ENCODE measurements around the gene TUBA8.

Gene TUBA8

GRCh38 chr22:18067121-18067520, 43.5 kb upstream of the TUBA8 start:
- H3K79me2 ChIP-seq (ENCODE audit: insufficient read depth, low read length) = no peaks in the 10 kb centered on the region
- peak overlapping the region; percentile 84 for H3K27ac ChIP-seq (ENCODE audit: low read depth, low read length)
- H3K4me2 ChIP-seq (ENCODE audit: low read depth, low read length, poor library complexity, severe bottlenecking) = no peak overlapping the region
- H3K4me3 ChIP-seq (ENCODE audit: insufficient read depth, low read length, poor library complexity, severe bottlenecking) = no peak overlapping the region
- TF ChIP-seq CTCF (IDR thresholded peaks at IDR 0.05; ENCODE audit: insufficient read depth, low read length, poor library complexity, severe bottlenecking) = no peak
- TF ChIP-seq EZH2phosphoT487 (conservative IDR thresholded peaks at IDR 0.05; ENCODE audit: low read length) = no peak
- no peaks in the 10 kb centered on the region for H3K36me3 ChIP-seq (ENCODE audit: low read length)
- no peaks in the 10 kb centered on the region for H3K9me2 ChIP-seq (replicated peaks; ENCODE audit: insufficient read depth, low read length)
- H3K9ac ChIP-seq (ENCODE audit: low read length) = no peak overlapping the region
- 0 out of 2 replicates have a peak, but pooled peaks cover 5% of the 10 kb centered on the region for H3F3A ChIP-seq (ENCODE audit: insufficient read depth)
- no peaks in the 10 kb centered on the region for H4K20me1 ChIP-seq (ENCODE audit: low read depth, low read length)
- no peaks in the 10 kb centered on the region for H3K9me3 ChIP-seq (ENCODE audit: insufficient read depth, low read length)
- no peak overlapping the region for H2AFZ ChIP-seq (ENCODE audit: low read depth, low read length, severe bottlenecking)
- no peaks in the 10 kb centered on the region for H3K27me3 ChIP-seq (ENCODE audit: low read length)

GRCh38 chr22:18067548-18068341, 42.9 kb upstream of the TUBA8 start:
- no peak overlapping the region for H2AFZ ChIP-seq (ENCODE audit: low read depth, low read length, severe bottlenecking)
- H3K36me3 ChIP-seq (ENCODE audit: low read length) = no peaks in the 10 kb centered on the region
- TF ChIP-seq CTCF (IDR thresholded peaks at IDR 0.05; ENCODE audit: insufficient read depth, low read length, poor library complexity, severe bottlenecking) (no peak), EZH2phosphoT487 (conservative IDR thresholded peaks at IDR 0.05; ENCODE audit: low read length) (no peak)
- no peaks in the 10 kb centered on the region for H3K27me3 ChIP-seq (ENCODE audit: low read length)
- H4K20me1 ChIP-seq (ENCODE audit: low read depth, low read length) = no peaks in the 10 kb centered on the region
- H3K9me3 ChIP-seq (ENCODE audit: insufficient read depth, low read length) = no peaks in the 10 kb centered on the region
- 0 out of 2 replicates have a peak, but pooled peaks cover 5% of the 10 kb centered on the region for H3F3A ChIP-seq (ENCODE audit: insufficient read depth)
- H3K79me2 ChIP-seq (ENCODE audit: insufficient read depth, low read length) = no peaks in the 10 kb centered on the region
- no peak overlapping the region for H3K4me3 ChIP-seq (ENCODE audit: insufficient read depth, low read length, poor library complexity, severe bottlenecking)
- H3K9ac ChIP-seq (ENCODE audit: low read length) = no peak overlapping the region
- H3K4me2 ChIP-seq (ENCODE audit: low read depth, low read length, poor library complexity, severe bottlenecking) = no peak overlapping the region
- H3K27ac ChIP-seq (ENCODE audit: low read depth, low read length) = no peak overlapping the region
- H3K9me2 ChIP-seq (replicated peaks; ENCODE audit: insufficient read depth, low read length) = no peaks in the 10 kb centered on the region

GRCh38 chr22:18068381-18068988, 42.1 kb upstream of the TUBA8 start:
- Histone ChIP-seq H3K4me2 (ENCODE audit: low read depth, low read length, poor library complexity, severe bottlenecking) (no peak overlapping the region), H3K9ac (ENCODE audit: low read length) (no peak overlapping the region), H3K27ac (ENCODE audit: low read depth, low read length) (no peak overlapping the region), H3K79me2 (ENCODE audit: insufficient read depth, low read length) (no peaks in the 10 kb centered on the region), H2AFZ (ENCODE audit: low read depth, low read length, severe bottlenecking) (no peak overlapping the region), H4K20me1 (ENCODE audit: low read depth, low read length) (no peaks in the 10 kb centered on the region), H3K4me3 (ENCODE audit: insufficient read depth, low read length, poor library complexity, severe bottlenecking) (no peak overlapping the region), H3K27me3 (ENCODE audit: low read length) (no peaks in the 10 kb centered on the region), H3K9me2 (replicated peaks; ENCODE audit: insufficient read depth, low read length) (no peaks in the 10 kb centered on the region), H3F3A (ENCODE audit: insufficient read depth) (0 out of 2 replicates have a peak, but pooled peaks cover 5% of the 10 kb centered on the region), H3K36me3 (ENCODE audit: low read length) (no peaks in the 10 kb centered on the region), H3K9me3 (ENCODE audit: insufficient read depth, low read length) (no peaks in the 10 kb centered on the region)
- TF ChIP-seq CTCF (IDR thresholded peaks at IDR 0.05; ENCODE audit: insufficient read depth, low read length, poor library complexity, severe bottlenecking) = no peak
